ENCODE measurements around the gene TAF7L.
"Not testable (repeated sequence)": the region's sequence is repeated elsewhere in the genome, so short reads cannot be mapped to it uniquely, and the experiment has no call there.

Gene TAF7L

GRCh38 chrX:101290957-101291603 is at the start of gene TAF7L:
TSS of gene TAF7L (minus strand) at chrX:101291334. CDS start at chrX:101287543, 3,791 bp downstream.
- DNase-seq, result no peak

DNA sequence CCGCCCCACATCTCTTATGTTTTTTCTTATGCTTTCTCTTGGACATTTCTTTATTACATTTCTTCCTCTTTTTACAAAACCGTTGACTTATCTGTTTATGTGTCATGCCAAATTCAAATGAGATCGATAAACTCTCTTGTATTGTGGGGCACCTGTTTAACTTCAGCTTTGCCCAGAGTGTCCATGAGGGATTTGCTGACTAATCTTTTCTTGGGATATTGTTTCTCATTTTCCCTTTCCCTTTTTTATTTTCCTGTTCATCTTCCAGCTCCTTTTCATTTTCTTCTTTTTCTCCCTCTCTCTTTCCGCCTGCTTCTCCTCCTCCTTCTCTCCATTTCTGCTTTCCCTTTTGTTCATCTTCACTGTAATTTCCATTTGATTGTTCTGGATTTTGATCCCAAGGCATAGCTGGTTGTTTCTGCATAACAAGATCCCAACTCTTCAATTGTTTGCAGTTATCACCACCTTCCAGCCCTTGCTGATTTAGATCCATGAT is 46.7 kb upstream of the TAF7L start:
- DNase-seq, result no peak

DNA sequence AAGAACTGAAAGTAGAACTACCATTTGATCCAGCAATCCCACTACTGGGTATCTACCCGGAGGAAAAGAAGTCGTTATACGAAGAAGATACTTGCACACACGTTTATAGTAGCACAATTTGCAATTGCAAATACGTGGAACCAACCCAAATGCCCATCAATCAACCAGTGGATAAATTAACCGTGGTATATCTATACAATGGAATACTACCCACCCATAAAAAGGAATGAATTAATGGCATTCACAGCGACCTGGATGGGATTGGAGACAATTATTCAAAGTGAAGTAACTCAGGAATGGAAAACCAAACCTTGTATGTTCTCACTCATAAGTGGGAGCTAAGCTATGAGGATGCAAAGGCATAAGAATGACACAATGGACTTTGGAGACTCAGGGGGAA is 43.2 kb upstream of the TAF7L start:
- DNase-seq, result not testable (repeated sequence)

GRCh38 chrX:101326600-101326999 is 35.5 kb upstream of the TAF7L start:
- DNase-seq, result not testable (repeated sequence)

- DNase-seq, result no peak
Measured at GRCh38 chrX:101303790-101304189, 12.7 kb upstream of the TAF7L start.

- DNase-seq, result not testable (repeated sequence)
Measured at GRCh38 chrX:101295603-101296002, 4.5 kb upstream of the TAF7L start.

DNA sequence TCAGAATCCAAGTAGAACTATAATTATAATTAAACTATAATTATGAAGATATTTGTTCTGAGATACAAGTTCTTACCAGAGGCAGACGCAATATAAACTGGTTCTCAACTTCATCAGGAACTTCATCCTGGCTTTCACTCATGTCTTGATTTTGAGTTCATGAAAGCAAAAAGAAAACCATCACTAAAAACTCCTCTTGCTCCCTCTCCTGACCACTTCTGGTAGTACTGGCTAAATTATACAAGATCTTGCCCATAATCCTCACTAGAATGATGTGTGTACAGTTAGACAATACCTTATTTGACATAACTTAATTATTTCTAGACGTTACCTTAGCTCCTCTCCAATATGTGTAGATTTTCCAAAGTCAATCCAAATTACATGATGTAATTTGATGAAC is 3.7 kb downstream of the TAF7L start:
- no peak for DNase-seq

- DNase-seq, result no peak
Measured at GRCh38 chrX:101276238-101276637, 14.9 kb downstream of the TAF7L start.

DNA sequence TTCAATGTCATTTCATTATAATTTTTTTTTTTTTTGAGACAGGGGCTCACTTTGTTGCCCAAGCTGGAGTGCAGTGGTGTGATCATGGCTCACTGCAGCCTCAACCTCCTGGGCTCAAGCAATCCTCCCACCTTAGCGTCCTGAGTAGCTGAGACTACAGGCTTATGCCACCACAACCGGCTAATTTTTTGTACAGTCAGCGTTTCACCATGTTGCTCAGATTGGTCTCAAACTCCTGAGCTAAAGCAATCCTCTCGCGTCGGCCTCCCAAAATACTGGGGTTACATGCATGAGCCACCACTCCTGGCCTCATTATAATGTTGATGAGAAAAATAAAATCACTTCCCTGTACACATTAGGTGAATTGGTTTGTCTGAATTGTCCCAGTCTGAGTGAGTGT is 16.9 kb downstream of the TAF7L start:
- DNase-seq, result no peak

DNA sequence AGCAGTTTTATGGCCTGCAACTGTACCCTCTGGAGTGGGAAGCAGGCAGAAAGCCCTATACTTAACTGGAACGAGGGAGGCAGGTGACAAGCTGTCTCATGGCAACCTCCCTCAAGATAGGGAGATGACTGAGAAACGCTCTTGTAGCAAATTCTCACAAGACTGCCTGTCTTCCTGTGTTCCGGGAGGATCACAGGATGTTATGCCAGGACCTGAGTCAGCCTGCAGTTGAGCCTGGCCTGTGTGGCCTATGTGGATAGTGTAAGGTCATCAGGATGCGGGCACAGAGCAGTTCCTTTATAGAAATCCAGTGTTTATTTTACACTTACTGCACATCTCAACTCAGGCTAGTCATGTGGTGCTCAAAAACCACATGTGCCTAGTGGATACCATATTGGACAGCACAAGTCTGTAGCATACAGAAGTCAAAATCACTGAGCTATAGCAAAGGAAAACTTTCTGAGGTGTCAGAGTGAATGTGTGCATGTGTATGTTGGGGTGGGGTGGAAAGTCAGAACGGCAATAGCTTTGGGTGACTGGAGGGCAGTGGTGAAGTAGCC is 25.2 kb downstream of the TAF7L start:
- DNase-seq, result no peak

- no peak for DNase-seq
Measured at GRCh38 chrX:101263766-101264165, 27.4 kb downstream of the TAF7L start.

- DNase-seq, result no peak
Measured at GRCh38 chrX:101262590-101262989, 28.5 kb downstream of the TAF7L start.

GRCh38 chrX:101260435-101260834 is 30.7 kb downstream of the TAF7L start:
- DNase-seq, result no peak

- DNase-seq, result no peak
Measured at GRCh38 chrX:101258259-101258581, 32.9 kb downstream of the TAF7L start.

DNA sequence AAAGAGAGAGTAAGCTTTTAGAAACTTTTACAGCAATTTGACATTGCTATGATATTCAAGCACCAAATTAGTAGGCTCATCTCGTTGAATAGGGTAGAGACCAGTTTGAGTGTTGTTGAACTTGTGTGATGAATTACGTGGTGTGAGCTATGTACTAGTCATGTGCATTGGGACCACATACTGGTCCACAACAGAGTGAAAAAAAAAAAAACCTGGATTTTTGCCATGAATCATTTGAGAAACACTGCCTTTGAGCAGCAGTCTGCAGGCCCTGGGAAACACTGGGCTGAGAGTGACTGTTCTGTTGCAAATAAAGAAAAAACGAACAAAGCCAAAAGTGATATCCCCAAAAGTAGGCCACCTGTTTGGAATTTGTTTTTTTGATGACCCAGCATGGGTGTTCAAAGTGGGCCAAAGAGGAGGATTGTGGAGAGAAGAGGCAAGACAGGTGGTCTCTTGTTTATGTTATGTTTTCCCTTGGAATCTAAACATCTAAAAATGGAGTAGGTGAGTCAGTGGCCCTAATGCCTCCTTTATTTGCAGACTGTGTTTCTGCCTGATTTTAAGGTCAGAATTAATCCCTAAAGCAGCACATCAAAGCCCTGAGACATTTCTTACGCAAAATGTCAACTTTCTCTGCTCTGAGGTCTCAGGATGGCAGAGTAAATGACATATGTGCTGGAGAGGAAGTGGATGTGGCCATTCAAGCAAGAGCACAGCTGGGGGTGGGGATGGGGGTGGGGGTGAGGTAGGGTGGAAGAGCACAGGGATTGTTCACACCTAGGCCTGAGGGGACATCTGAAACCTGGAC is 33.5 kb downstream of the TAF7L start:
- no peak for DNase-seq

- no peak for DNase-seq
Measured at GRCh38 chrX:101252634-101253033, 38.5 kb downstream of the TAF7L start.

- DNase-seq, result no peak
Measured at GRCh38 chrX:101241531-101241930, 49.6 kb downstream of the TAF7L start.

DNA sequence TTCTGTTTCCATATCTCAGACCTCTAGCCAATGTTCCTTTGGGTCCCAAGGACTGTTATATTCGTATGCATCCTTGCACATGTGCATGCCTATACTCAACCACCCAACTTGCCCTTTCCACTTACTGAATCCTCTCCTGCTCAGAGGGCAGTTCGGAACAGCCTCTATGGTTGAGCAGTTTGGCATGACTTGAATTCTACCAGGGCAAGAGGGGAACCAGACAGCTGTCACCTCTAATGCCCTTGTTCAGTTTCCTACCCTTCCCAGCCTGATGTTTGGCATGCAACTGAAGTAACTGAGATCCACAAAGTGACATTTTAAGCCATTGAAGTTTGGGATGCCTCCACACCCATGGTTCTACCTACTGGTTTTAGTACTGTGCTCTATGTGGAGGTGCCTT is 54.1 kb downstream of the TAF7L start:
- DNase-seq, result no peak

GRCh38 chrX:101232316-101232715 is 58.8 kb downstream of the TAF7L start:
- DNase-seq, result no peak

GRCh38 chrX:101231080-101231479 is 60.1 kb downstream of the TAF7L start:
- no peak for DNase-seq

GRCh38 chrX:101230636-101231035 is 60.5 kb downstream of the TAF7L start:
- DNase-seq, result no peak

GRCh38 chrX:101229170-101229569 is 62.0 kb downstream of the TAF7L start:
- no peak for DNase-seq

GRCh38 chrX:101223226-101223625 is 67.9 kb downstream of the TAF7L start:
- DNase-seq, result no peak

DNA sequence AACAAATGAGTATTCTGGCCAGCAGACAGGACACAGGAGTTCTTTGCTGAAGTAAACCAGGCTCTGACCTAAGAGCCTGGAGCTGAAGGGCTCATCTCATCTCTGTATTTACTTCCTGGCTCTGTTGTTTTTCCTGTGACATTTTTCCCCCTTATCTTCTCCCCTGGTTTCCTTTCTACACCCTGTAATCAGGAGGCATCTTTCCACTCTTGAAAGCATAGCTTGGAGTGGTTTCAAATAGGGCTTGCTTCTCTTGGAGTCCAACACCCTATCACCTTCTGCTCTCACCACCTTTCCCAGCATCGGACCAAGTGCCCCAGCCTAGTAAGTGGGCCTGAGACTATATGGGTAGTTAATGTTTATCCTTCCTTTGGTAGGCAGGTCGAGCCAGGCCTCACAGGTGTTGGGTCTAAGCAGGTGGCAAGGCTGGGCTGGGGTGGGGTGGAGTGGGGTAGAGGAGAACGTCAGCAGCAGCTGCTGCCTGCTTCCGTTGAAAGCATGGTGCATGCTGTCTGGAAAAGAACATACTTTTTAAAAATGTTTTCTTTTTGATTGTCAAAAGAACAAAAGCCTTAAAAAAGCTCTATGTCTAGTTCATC is 70.4 kb downstream of the TAF7L start:
- DNase-seq, result no peak

Measured in CD4-positive, alpha-beta T cell treated with Interleukin-17A for 4 hours (primary cell).